Measurements from ENCODE around the gene ADAM21. TPM values are rescaled to one million over a fixed set of nuclear protein-coding genes. Genes with fewer than 3 reads are reported as not detected.
"Not testable (repeated sequence)": the region's sequence is repeated elsewhere in the genome, so short reads cannot be mapped to it uniquely, and the experiment has no call there.

Gene ADAM21
- total RNA-seq, 1 donor from 2014 or later, result 0.11 TPM

- H3K4me3 Mint-ChIP-seq, result no peak overlapping the region
- DNase-seq (ENCODE audit: low spot score in 2 of 2, unreplicated experiment in 2 of 2), result no peak
- no peak overlapping the region for H3K27ac Mint-ChIP-seq
- H3K4me1 Mint-ChIP-seq, result no peaks in the 10 kb centered on the region
- no peaks in the 10 kb centered on the region for H3K27me3 Mint-ChIP-seq (ENCODE audit: low read depth)
- peaks cover 8% of the 10 kb centered on the region for H3K9me3 Mint-ChIP-seq
- no peak for TF ChIP-seq CTCF (IDR thresholded peaks at IDR 0.05; ENCODE audit: unreplicated experiment)
- no peaks in the 10 kb centered on the region for H3K36me3 Mint-ChIP-seq
Observed at GRCh38 chr14:70472253-70473159, 20.5 kb downstream of the ADAM21 start.

- Mint-ChIP-seq H3K4me3 (no peak overlapping the region), H3K9me3 (peaks cover 8% of the 10 kb centered on the region), H3K27ac (no peak overlapping the region), H3K4me1 (no peaks in the 10 kb centered on the region), H3K36me3 (no peaks in the 10 kb centered on the region), H3K27me3 (ENCODE audit: low read depth) (no peaks in the 10 kb centered on the region)
- no peak for DNase-seq (ENCODE audit: low spot score in 2 of 2, unreplicated experiment in 2 of 2)
- no peak for TF ChIP-seq CTCF (IDR thresholded peaks at IDR 0.05; ENCODE audit: unreplicated experiment)
Observed at GRCh38 chr14:70473825-70474224, 21.9 kb downstream of the ADAM21 start.

GRCh38 chr14:70475459-70475858 is 23.5 kb downstream of the ADAM21 start:
- not testable (repeated sequence) for H3K9me3 Mint-ChIP-seq; H3K36me3 Mint-ChIP-seq; H3K27me3 Mint-ChIP-seq (ENCODE audit: low read depth); H3K4me3 Mint-ChIP-seq; H3K27ac Mint-ChIP-seq; DNase-seq (ENCODE audit: low spot score in 2 of 2, unreplicated experiment in 2 of 2); H3K4me1 Mint-ChIP-seq

GRCh38 chr14:70477356-70478105 is 25.6 kb downstream of the ADAM21 start:
- H3K27me3 Mint-ChIP-seq (ENCODE audit: low read depth); H3K4me3 Mint-ChIP-seq; DNase-seq (ENCODE audit: low spot score in 2 of 2, unreplicated experiment in 2 of 2): not testable (repeated sequence)

GRCh38 chr14:70489579-70490200 is 37.7 kb downstream of the ADAM21 start:
- H3K9me3 Mint-ChIP-seq, result peaks cover 56% of the 10 kb centered on the region
- H3K4me1 Mint-ChIP-seq, result no peaks in the 10 kb centered on the region
- no peak overlapping the region for H3K27ac Mint-ChIP-seq
- DNase-seq (ENCODE audit: low spot score in 2 of 2, unreplicated experiment in 2 of 2), result no peak
- H3K27me3 Mint-ChIP-seq (ENCODE audit: low read depth), result no peaks in the 10 kb centered on the region
- TF ChIP-seq CTCF (IDR thresholded peaks at IDR 0.05; ENCODE audit: unreplicated experiment), result no peak
- no peak overlapping the region for H3K4me3 Mint-ChIP-seq
- peaks cover 16% of the 10 kb centered on the region for H3K36me3 Mint-ChIP-seq

More at GRCh38 chr14:70477356-70478105, 25.6 kb downstream of the ADAM21 start:
- H3K4me1 Mint-ChIP-seq, H3K9me3 Mint-ChIP-seq, H3K27ac Mint-ChIP-seq, H3K36me3 Mint-ChIP-seq: not testable (repeated sequence)

GRCh38 chr14:70498191-70498590 is 46.2 kb downstream of the ADAM21 start:
- peaks cover 21% of the 10 kb centered on the region for H3K36me3 Mint-ChIP-seq
- peaks cover 59% of the 10 kb centered on the region for H3K9me3 Mint-ChIP-seq
- no peak overlapping the region for H3K4me3 Mint-ChIP-seq
- H3K4me1 Mint-ChIP-seq, result no peaks in the 10 kb centered on the region
- no peak for TF ChIP-seq CTCF (IDR thresholded peaks at IDR 0.05; ENCODE audit: unreplicated experiment)
- DNase-seq (ENCODE audit: low spot score in 2 of 2, unreplicated experiment in 2 of 2), result no peak
- H3K27me3 Mint-ChIP-seq (ENCODE audit: low read depth), result no peaks in the 10 kb centered on the region
- no peak overlapping the region for H3K27ac Mint-ChIP-seq

Other genes with a start within 250 kb of the ADAM21 start
- 30.9 to 40.0 TPM (median 34.6 TPM) in 3 replicates for gene COX16, start 92.5 kb upstream of the ADAM21 start, total RNA-seq
- 29.9 to 31.0 TPM (median 30.4 TPM) in 3 replicates for gene SYNJ2BP, start 35.1 kb upstream of the ADAM21 start, total RNA-seq
- 1.1 to 1.4 TPM (median 1.1 TPM) in 3 replicates for gene ADAM20, start 82.8 kb downstream of the ADAM21 start, total RNA-seq
- 58.2 to 62.9 TPM (median 62.4 TPM) in 3 replicates for gene MED6, start 148.5 kb downstream of the ADAM21 start, total RNA-seq
- 4.6 to 5.1 TPM (median 4.8 TPM) in 3 replicates for gene TTC9, start 189.7 kb downstream of the ADAM21 start, total RNA-seq